GM10266 (cell line): ENCODE results near the gene GNPNAT1.

Experiments used
- DNase-seq: peaks from one replicate; pipeline ENCODE4 v3.0.0; 2012; ENCODE audit errors: extremely low spot score
- CTCF ChIP-seq: IDR thresholded peaks from 2 replicates; pipeline ENCODE4 v1.5.1; 2012; ENCODE audit warnings: mild to moderate bottlenecking, low read depth; ENCODE audit not compliant: control insufficient read depth, insufficient read depth; ENCODE audit errors: missing control alignments

The GNPNAT1 gene

GRCh38 chr14:52802597-52802996 is 11.2 kb upstream of the GNPNAT1 start:
- no peak for TF ChIP-seq CTCF
- DNase-seq: no peak

- TF ChIP-seq CTCF: no peak
- DNase-seq: no peak
Observed at GRCh38 chr14:52801014-52801712, 9.8 kb upstream of the GNPNAT1 start.

GRCh38 chr14:52798826-52799225 is 7.4 kb upstream of the GNPNAT1 start:
- no peak for DNase-seq

GRCh38 chr14:52797653-52798052 is 6.2 kb upstream of the GNPNAT1 start:
- DNase-seq: no peak
- no peak for TF ChIP-seq CTCF

More at GRCh38 chr14:52798826-52799225, 7.4 kb upstream of the GNPNAT1 start:
- no peak for TF ChIP-seq CTCF

DNA sequence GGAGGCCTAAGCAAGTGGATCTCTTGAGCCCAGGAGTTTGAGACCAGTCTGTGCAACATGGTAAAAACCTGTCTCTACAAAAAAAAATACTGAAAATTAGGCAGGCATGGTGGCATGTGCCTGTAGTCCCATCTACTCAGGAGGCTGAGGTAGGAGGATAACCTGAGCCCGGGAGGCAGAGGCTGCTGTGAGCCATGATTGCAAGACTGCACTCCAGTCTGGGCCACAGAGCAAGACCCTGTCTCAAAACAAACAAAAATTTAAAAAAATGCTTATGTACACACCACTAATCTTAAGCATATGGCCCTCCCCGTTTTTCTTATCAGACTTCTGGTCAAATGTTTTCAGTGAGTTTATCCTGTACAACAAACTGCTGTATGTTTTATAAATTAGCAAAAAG is 1.7 kb upstream of the GNPNAT1 start:
- no peak for DNase-seq
- TF ChIP-seq CTCF: no peak

DNA sequence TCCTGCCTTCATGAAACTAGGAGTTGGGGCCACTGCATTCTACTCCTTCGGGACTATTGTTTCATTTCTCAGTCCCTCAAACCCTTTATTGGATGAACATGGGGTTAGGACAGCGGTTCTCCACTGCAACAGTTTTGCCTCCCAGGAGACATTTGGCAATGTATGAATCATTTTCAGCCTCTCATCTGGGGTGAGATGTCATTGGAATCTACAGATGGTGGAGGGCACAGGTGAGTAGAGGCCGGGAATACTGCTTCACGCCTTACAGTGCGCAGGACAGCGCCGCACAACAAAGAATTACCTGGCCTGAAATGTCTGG is 649 bp upstream of the GNPNAT1 start:
- TF ChIP-seq CTCF: no peak
- DNase-seq: no peak

GRCh38 chr14:52790756-52791222 is 618 bp downstream of the GNPNAT1 start:
- no peak for TF ChIP-seq CTCF

More at GRCh38 chr14:52790756-52791222, 618 bp downstream of the GNPNAT1 start:
- DNase-seq: no peak
